Adrenal gland (tissue), 12 donors: ENCODE data around the gene STK11IP. TPM values are rescaled to one million over a fixed set of nuclear protein-coding genes. Genes with fewer than 3 reads are reported as not detected.

ENCODE experiments used
- DNase-seq, 7 donors: peaks; one replicate each; pipeline ENCODE4 v3.0.0-alpha.2; 2019 to 2020
- H3K27ac ChIP-seq, 5 donors: fragments of 200-600 bp; sonication (generic) in 4 of 5; 1 replicate in 3 of 5; 2 replicates in 2 of 5; pipeline versions ENCODE4 v1.5.1 to v1.8.0; 2016 to 2020; ENCODE audit warnings: mild to moderate bottlenecking in 1 of 5
- H3K27me3 ChIP-seq: fragments of 200-600 bp; 2 replicates; pipeline ENCODE4 v1.8.0; 2021
- H3K36me3 ChIP-seq, 2 donors: fragments of 200-600 bp; replicated peaks in 1 of 2; 1 replicate in 1 of 2; 2 replicates in 1 of 2; pipeline versions ENCODE4 v1.5.1 to v1.8.0; 2018 to 2022
- H3K4me1 ChIP-seq, 2 donors: fragments of 200-600 bp; replicated peaks in 1 of 2; 1 replicate in 1 of 2; 2 replicates in 1 of 2; pipeline versions ENCODE4 v1.5.1 to v1.8.0; 2018 to 2021
- H3K4me3 ChIP-seq, 4 donors: fragments of 200-600 bp; sonication (generic) in 3 of 4; one replicate each; pipeline ENCODE4 v1.5.1; 2016 to 2018
- H3K9me3 ChIP-seq, 3 donors: fragments of 200-600 bp; sonication (generic) in 1 of 3; replicated peaks in 1 of 3; 1 replicate in 2 of 3; 2 replicates in 1 of 3; pipeline versions ENCODE4 v1.5.1 to v1.8.0; 2016 to 2021
- CTCF ChIP-seq, 6 experiments: fragments of 450-650 bp in 4 of 6; fragments of 200-600 bp in 2 of 6; sonication (generic) in 1 of 6; IDR thresholded peaks; 1 replicate in 5 of 6; 2 replicates in 1 of 6; pipeline versions ENCODE4 v1.5.1 to v1.8.0; 2016 to 2021; ENCODE audit warnings: antibody characterized with exemption in 6 of 6, mild to moderate bottlenecking in 2 of 6, moderate library complexity in 1 of 6
- POLR2A ChIP-seq, 2 donors: fragments of 450-650 bp; IDR thresholded peaks; one replicate each; pipeline ENCODE4 v1.6.1; 2017; ENCODE audit warnings: antibody characterized with exemption in 2 of 2, mild to moderate bottlenecking in 2 of 2, moderate library complexity in 1 of 2
- WGBS, 4 donors: extraction: QIAGEN DNeasy Blood & Tissue Kit in 2 of 4; methylation state at CpG; one replicate each; pipeline versions ENCODE4 v1.1.5 to v1.1.7; 2013 to 2017; 5-methylcytosine and 5-hydroxymethylcytosine counted together
- intact Hi-C, 2 donors: fragments of 100-400 bp; cut with DNase I; formaldehyde crosslinking; loops; one replicate each; pipeline versions ENCODE4 v1.14.1 to v1.15.0; 2022 to 2023
- polyA plus RNA-seq, 3 donors: library from polyadenylated mRNA; stranded (reverse); fragments of 200-250 nt in 2 of 3; fragments of 350-450 nt in 1 of 3; fragmentation: Illumina TruSeq in 1 of 3; extraction: RNeasy Lipid Tissue Mini Kit (QIAGEN cat#74804) in 1 of 3; gene quantifications; one replicate each; pipeline ENCODE4 v1.2.3, GENCODE V29; 2013 to 2014
- total RNA-seq, 9 donors: library from RNA; depleted of rRNA in 4 of 9; stranded (reverse); fragments of >200 nt in 4 of 9; fragments of 120-200 nt in 1 of 9; fragmentation: NEBNext Ultra II Directional in 1 of 9; extraction: Animal tissue kit (Norgen Biotek cat#: 25700) in 1 of 9; gene quantifications; one replicate each; pipeline versions ENCODE4 v1.1.0 to v1.2.4, GENCODE V29; 2013 to 2023
- donor health status: healthy with polysubstance abuse.
- donor health status: Bipolar disorder and iron deficiency.
- donor health status: DM: yes; HTN: yes; CAD: no.
- donor health status: DM: no; HTN: no; CAD: no.
- donor health status: DM: no; HTN: no; CAD: no.
- donor health status: DM: yes; HTN: yes; CAD: no.

STK11IP gene
- total and polyA plus RNA-seq, 12 donors = 5.0 to 68.1 (median 25.5) TPM

GRCh38 chr2:219551441-219552381 is 45.9 kb upstream of the STK11IP start:
- intact Hi-C loops = no loop called here
- Histone ChIP-seq H3K27ac (peak overlapping the region in 3 of 5 donors; percentile 11 to 84 (median 76)), H3K4me1 (peaks cover 14 to 16% of the 10 kb centered on the region in 2 donors), H3K4me3 (peak overlapping the region in 2 of 4 donors; percentile 61 to 62), H3K27me3 (no peaks in the 10 kb centered on the region), H3K9me3 (no peaks in the 10 kb centered on the region), H3K36me3 (no peaks in the 10 kb centered on the region)
- peak; percentile 49 to 93 (median 64) for DNase-seq
- WGBS, 4 donors = 1 to 12% (median 10%) methylated on average over 5 to 54 of the region's 54 CpGs
- peak in 1 of 2 donors; percentile 39 for TF ChIP-seq POLR2A (IDR thresholded peaks at IDR 0.05)
- no peak for TF ChIP-seq CTCF (IDR thresholded peaks at IDR 0.05)

GRCh38 chr2:219552382-219553167 is 45.1 kb upstream of the STK11IP start:
- peak overlapping the region in 2 of 4 donors; percentile 61 to 62 for H3K4me3 ChIP-seq
- 1% methylated on average over 30 to 99 of the region's 99 CpGs for WGBS, 4 donors
- no peaks in the 10 kb centered on the region for H3K9me3 ChIP-seq
- no peak for TF ChIP-seq CTCF (IDR thresholded peaks at IDR 0.05)
- TF ChIP-seq POLR2A (IDR thresholded peaks at IDR 0.05) = peak in 1 of 2 donors; percentile 34
- no peaks in the 10 kb centered on the region for H3K27me3 ChIP-seq
- H3K4me1 ChIP-seq = peaks cover 14 to 16% of the 10 kb centered on the region in 2 donors
- intact Hi-C loops = no loop called here
- no peaks in the 10 kb centered on the region for H3K36me3 ChIP-seq
- H3K27ac ChIP-seq = peak overlapping the region in 2 of 5 donors; percentile 76 to 84
- peak; percentile 77 to 95 (median 91) for DNase-seq

- Histone ChIP-seq H3K27ac (peak overlapping the region in 1 of 5 donors; percentile 76), H3K4me3 (peak overlapping the region in 2 of 4 donors; percentile 61 to 62), H3K27me3 (no peaks in the 10 kb centered on the region), H3K9me3 (no peaks in the 10 kb centered on the region), H3K36me3 (no peaks in the 10 kb centered on the region), H3K4me1 (peaks cover 14 to 16% of the 10 kb centered on the region in 2 donors)
- DNase-seq = no peak
- 17 to 29% (median 20%) methylated on average over 6 to 7 of the region's 7 CpGs for WGBS, 4 donors
- no peak for TF ChIP-seq CTCF (IDR thresholded peaks at IDR 0.05)
- TF ChIP-seq POLR2A (IDR thresholded peaks at IDR 0.05) = no peak
- intact Hi-C loops = no loop called here
Observed at GRCh38 chr2:219553168-219553417, 44.6 kb upstream of the STK11IP start.

GRCh38 chr2:219553463-219553963 is 44.1 kb upstream of the STK11IP start:
- H3K4me3 ChIP-seq = no peak overlapping the region
- H3K27me3 ChIP-seq = no peaks in the 10 kb centered on the region
- DNase-seq = no peak
- no peak for TF ChIP-seq POLR2A (IDR thresholded peaks at IDR 0.05)
- no peak for TF ChIP-seq CTCF (IDR thresholded peaks at IDR 0.05)
- 70 to 85% (median 79%) methylated on average over 7 to 12 of the region's 12 CpGs for WGBS, 4 donors
- intact Hi-C loops = no loop called here
- no peaks in the 10 kb centered on the region for H3K9me3 ChIP-seq
- H3K4me1 ChIP-seq = peaks cover 14 to 16% of the 10 kb centered on the region in 2 donors
- H3K27ac ChIP-seq = no peak overlapping the region
- no peaks in the 10 kb centered on the region for H3K36me3 ChIP-seq
